TTC549 (cell line): ENCODE results near the gene ICE2.
"Not testable (repeated sequence)": the region's sequence is repeated elsewhere in the genome, so short reads cannot be mapped to it uniquely, and the experiment has no call there.

Experiments used
- FAIRE-seq: peaks from 2 replicates; lab custom pipeline; 2012; peaks lifted over from hg19 to GRCh38; lab: Jason Lieb, UNC

ICE2 gene

GRCh38 chr15:60407415-60407805 lies 71.5 kb downstream of the ICE2 start:
- no peak for FAIRE-seq

- no peak for FAIRE-seq
These were observed 72.2 kb downstream of the ICE2 start for GRCh38 chr15:60406513-60407414.

DNA sequence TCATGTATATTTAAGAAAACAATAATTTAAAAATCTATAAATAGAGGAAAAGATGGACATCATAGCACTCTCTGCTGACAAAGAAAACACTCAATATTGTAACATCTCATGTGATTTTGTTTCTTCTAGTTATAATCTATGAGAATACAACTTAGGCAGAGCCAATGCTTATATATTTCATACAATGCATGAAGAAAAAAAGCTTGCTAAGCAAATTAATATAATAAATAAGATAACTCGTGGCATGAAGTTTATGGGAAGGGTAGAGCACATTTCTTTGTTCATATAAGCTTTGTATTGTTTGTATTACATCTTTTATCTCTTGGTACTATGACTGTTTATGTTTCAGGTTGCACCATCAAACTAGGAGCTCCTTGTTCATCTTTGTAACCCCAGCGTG lies 73.5 kb downstream of the ICE2 start:
- no peak for FAIRE-seq

DNA sequence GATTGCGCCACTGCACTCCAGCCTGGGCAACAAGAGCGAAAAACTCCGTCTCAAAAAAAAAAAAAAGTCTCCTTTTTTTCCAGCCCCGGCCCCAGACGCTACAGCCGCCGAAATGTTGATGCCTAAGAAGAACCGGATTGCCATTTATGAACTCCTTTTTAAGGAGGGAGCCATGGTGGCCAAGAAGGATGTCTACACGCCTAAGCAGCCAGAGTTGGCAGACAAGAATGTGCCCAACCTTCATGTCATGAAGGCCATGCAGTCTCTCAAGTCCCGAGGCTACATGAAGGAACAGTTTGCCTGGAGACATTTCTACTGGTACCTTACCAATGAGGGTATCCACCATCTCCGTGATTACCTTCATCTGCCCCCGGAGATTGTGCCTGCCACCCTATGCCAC lies 74.6 kb downstream of the ICE2 start:
- not testable (repeated sequence) for FAIRE-seq

DNA sequence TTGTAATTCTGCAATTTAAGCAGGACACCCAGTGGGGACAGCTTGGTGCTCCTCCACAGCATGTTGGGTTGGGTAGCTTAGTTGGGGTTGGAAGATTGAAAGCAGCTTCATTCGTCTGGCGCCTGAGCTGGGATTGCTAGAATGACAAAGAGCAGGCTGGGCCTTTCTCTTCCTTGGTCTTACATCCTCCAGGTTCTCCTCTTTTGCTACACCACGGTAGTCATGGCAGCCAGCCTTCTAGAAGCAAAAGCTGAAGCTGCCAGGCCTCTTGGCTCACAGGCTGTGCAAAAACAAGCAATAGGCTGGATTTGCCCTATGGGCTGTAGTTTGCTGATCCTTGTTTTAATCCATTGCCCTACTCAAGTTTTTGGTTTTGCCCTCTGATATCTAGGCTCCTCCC lies 78.0 kb downstream of the ICE2 start:
- no peak for FAIRE-seq

DNA sequence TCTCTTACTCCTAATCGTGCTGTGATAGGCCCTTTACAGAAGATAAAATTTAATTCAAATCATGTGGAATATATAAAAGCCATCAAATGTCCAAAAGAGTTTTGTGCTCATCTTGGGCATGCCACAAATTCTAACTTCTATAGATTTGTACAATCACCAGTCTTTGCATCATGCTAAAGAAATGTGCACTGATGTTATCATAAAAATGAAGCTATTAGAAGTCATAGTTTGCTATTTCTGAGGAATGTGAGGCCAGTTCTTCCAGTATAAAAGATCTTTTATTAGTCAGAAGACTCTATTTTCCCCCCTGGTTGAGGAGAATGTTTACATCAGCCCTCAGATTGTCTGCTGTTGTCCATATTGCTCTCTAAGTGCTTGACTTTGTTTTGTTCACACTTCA lies 79.0 kb downstream of the ICE2 start:
- FAIRE-seq: no peak

- FAIRE-seq: no peak
These were observed 79.6 kb downstream of the ICE2 start for GRCh38 chr15:60399246-60399915.

DNA sequence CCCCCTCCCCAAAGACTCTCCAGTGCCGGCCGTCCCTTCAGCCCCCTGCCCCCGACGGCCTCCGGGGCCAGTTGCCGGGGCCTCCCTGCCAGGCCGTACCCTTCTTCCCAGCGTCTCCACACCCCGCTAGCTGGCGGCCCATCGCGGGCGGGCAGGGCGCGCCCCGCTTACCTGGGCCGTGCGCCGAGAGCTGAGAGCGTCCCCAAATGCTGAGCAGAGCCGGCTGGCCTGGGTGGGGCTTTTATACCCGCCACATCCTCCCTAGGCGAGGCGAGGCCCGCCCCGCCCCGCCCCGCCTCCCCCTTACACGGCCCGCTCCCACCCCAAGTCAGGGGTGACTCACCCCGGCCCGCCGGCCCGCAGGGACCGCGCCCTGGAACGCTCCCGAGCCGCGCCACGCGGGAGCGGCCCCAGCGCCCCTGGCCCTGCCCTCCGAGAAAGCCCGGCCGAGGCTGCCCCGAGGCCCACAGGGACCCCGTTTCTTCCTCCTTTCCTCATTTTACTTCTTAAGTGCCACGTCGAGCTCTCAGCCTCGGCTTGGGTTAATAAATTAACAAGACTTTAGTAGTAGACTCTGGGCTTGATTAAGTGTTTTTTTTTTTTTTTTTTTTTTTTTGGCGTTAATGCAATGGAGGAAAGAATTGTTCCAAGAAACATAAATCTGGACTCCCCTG lies 81.0 kb downstream of the ICE2 start, which contains the start of gene ANXA2:
ANXA2 (minus strand) TSS at position 215 of the 674 bp plus-strand sequence. CDS start 11,911 bp downstream, outside the sequence.
- no peak for FAIRE-seq

GRCh38 chr15:60396958-60397771 lies 81.8 kb downstream of the ICE2 start:
- no peak for FAIRE-seq

GRCh38 chr15:60396560-60396957 lies 82.4 kb downstream of the ICE2 start:
- FAIRE-seq: no peak

DNA sequence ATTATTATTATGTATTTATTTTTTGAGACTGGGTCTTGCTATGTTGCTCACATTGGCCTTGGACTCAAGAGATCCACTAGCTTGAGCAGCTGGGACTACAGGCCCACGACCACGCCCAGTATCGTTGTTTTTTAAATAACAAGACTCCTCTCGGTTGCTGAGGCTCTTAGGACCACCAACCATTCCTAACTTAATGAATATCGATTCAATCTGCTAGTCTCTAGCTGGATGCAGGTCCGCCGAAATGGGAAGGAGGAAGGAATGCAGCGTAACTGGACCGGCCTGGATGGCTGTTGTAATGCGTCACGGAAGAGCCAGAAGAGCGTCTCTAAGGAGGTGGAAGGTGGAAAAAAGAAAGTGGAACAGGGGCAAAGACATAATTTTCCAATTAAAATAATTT lies 82.8 kb downstream of the ICE2 start:
- no peak for FAIRE-seq

GRCh38 chr15:60395276-60396011 lies 83.5 kb downstream of the ICE2 start:
- FAIRE-seq: no peak

DNA sequence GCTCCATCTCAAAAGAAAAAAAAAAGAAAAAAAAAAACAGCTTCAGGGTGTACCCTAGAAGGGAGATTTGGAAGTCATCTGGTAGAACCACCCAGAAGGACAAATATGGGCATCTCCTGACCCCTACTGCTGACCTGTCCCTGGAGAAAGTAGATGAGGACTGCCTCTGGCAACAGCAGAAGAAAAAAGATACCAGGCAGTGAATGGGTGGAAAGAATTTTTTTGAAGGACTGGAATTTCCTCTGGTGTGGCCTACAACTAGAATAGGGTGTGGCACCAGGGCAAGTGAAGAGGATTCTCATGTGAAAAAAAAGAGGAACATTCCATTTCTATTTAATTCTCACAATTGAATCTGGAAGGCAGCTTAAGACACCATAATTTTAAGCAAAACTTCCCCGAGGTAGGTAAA lies 84.2 kb downstream of the ICE2 start:
- FAIRE-seq: no peak

DNA sequence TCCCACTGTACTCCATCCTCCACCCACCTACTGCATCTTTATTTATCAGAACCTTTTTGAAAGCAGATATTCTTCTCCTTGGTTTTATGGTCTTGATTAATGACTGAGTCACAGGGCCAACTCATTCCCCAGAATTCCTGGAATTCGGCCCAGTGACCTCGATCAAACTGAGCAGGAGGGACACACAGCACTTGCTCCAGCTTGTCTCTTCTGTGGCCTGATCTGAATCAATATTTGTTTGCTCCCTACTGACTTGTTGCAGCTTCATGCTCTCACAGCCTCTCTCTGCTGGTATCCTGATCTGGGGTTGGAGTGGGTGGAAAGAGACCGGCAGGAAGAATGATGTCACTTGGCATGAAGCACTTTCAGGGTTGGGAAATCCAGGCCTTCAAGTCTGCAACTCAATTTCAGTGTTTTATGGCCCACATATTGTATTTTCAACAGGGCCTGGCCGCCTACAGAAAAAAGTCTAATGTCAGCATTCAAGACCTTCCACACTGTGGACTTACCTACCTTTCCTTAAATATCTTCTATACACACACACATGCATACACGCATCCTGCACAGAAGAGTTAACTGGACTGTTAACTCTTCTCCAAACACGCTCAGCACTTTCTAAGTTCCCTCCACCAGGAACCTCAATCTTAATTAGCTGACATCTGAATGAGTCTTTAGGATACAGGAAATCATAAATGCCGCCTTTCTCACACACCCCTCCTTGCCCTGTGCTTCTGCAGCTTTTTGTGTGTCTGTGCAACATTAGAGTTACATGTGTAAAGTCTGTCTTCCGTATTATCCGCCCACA lies 85.8 kb downstream of the ICE2 start:
- FAIRE-seq: no peak

DNA sequence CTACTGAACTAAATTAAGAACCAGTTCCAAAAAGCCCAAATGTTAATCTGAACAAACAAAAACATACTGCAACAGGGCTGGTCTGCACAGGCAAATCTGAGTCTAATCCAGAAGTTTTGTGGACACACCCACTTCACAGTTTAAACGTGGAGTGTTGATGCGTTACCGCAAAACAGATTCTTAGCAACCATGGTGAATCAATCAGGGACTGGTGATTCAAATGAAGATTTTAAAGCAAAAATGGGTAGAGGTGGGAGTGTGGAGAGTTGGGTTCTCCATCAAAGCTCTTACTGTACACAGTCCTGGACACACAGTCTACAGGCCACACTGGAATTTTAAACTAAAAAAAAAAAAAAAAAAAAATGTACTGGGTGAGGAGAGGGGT lies 86.3 kb downstream of the ICE2 start:
- no peak for FAIRE-seq

DNA sequence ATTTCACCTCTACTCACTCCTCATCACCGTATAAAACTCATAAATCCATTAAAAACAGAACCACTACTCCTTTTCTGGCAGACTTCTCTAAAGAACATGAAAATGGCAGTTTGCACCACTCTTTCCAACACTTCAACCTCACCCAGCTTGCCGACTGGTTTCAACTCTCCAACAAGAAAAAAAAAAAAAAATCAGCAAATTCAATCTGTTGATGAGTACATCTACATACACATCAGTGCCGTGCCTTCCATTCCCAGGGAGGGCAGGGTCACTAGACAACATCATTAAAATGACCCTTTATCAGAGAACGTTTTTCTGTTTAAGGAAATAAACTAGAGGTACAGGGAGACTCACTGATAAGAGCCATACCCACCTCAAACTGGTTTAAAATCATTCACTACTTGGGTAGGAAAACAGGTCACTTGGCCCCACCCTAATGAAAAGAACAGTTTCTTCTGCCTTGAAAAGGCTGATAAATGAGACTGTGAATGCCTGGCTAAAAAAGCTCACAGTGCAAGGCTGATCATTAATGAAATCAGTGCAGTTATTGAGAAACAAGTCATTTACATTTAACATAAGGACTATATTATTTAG lies 87.1 kb downstream of the ICE2 start:
- no peak for FAIRE-seq

- FAIRE-seq: no peak
These were observed 88.0 kb downstream of the ICE2 start for GRCh38 chr15:60390871-60391501.

GRCh38 chr15:60390231-60390630 lies 88.7 kb downstream of the ICE2 start:
- FAIRE-seq: no peak

- no peak for FAIRE-seq
These were observed 89.5 kb downstream of the ICE2 start for GRCh38 chr15:60389261-60390077.
